ENCODE measurements around the gene SNRK.
A peak's percentile ranks its signal among the peaks of the same experiment; 100 is the strongest.

Gene SNRK

GRCh38 chr3:43327582-43327979, 41.2 kb downstream of the SNRK start:
- Mint-ChIP-seq H3K4me3 (peak overlapping the region; percentile 48 to 54), H3K27me3 (no peaks in the 10 kb centered on the region), H3K36me3 (ENCODE audit: insufficient read depth) (peaks cover 24% of the 10 kb centered on the region), H3K27ac (peak overlapping the region; percentile 79 to 88), H3K9me3 (no peaks in the 10 kb centered on the region), H3K4me1 (ENCODE audit: low read depth in 2 of 2) (peaks cover 39 to 56% of the 10 kb centered on the region in 2 donors)
- no peak for DNase-seq
- ATAC-seq (replicated peaks) = peak; percentile 51

- H3K4me3 Mint-ChIP-seq = peak overlapping the region; percentile 5 to 34
- no peak for ATAC-seq (replicated peaks)
- DNase-seq = no peak
- no peaks in the 10 kb centered on the region for H3K27me3 Mint-ChIP-seq
- peaks cover 39 to 56% of the 10 kb centered on the region in 2 donors for H3K4me1 Mint-ChIP-seq (ENCODE audit: low read depth in 2 of 2)
- H3K36me3 Mint-ChIP-seq (ENCODE audit: insufficient read depth) = peaks cover 31% of the 10 kb centered on the region
- H3K9me3 Mint-ChIP-seq = no peaks in the 10 kb centered on the region
- peak overlapping the region; percentile 58 to 70 for H3K27ac Mint-ChIP-seq
These were observed 42.3 kb downstream of the SNRK start for GRCh38 chr3:43328653-43329052.

GRCh38 chr3:43330981-43331380, 44.6 kb downstream of the SNRK start:
- H3K4me3 Mint-ChIP-seq = no peak overlapping the region
- H3K27ac Mint-ChIP-seq = peak overlapping the region in 1 of 2 donors; percentile 32
- ATAC-seq (replicated peaks) = no peak
- H3K36me3 Mint-ChIP-seq (ENCODE audit: insufficient read depth) = peaks cover 49% of the 10 kb centered on the region
- H3K4me1 Mint-ChIP-seq (ENCODE audit: low read depth in 2 of 2) = peaks cover 29 to 51% of the 10 kb centered on the region in 2 donors
- peaks cover 0 to 5% of the 10 kb centered on the region in 2 donors for H3K9me3 Mint-ChIP-seq
- no peaks in the 10 kb centered on the region for H3K27me3 Mint-ChIP-seq
- no peak for DNase-seq

- peaks cover 28 to 51% of the 10 kb centered on the region in 2 donors for H3K4me1 Mint-ChIP-seq (ENCODE audit: low read depth in 2 of 2)
These were observed 45.0 kb downstream of the SNRK start for GRCh38 chr3:43331381-43331780.

GRCh38 chr3:43334976-43335375, 48.6 kb downstream of the SNRK start:
- Mint-ChIP-seq H3K36me3 (ENCODE audit: insufficient read depth) (peaks cover 80% of the 10 kb centered on the region), H3K9me3 (peaks cover 0 to 12% of the 10 kb centered on the region in 2 donors), H3K4me3 (no peak overlapping the region), H3K27me3 (no peaks in the 10 kb centered on the region), H3K4me1 (ENCODE audit: low read depth in 2 of 2) (peaks cover 9 to 22% of the 10 kb centered on the region in 2 donors), H3K27ac (no peak overlapping the region)
- ATAC-seq (replicated peaks) = no peak
- DNase-seq = no peak

More at GRCh38 chr3:43331381-43331780, 45.0 kb downstream of the SNRK start:
- ATAC-seq (replicated peaks) (no peak), DNase-seq (no peak)
- H3K4me3 Mint-ChIP-seq = no peak overlapping the region
- no peaks in the 10 kb centered on the region for H3K27me3 Mint-ChIP-seq
- peaks cover 53% of the 10 kb centered on the region for H3K36me3 Mint-ChIP-seq (ENCODE audit: insufficient read depth)
- H3K9me3 Mint-ChIP-seq = peaks cover 0 to 8% of the 10 kb centered on the region in 2 donors
- H3K27ac Mint-ChIP-seq = peak overlapping the region; percentile 6 to 32

GRCh38 chr3:43335799-43336198, 49.5 kb downstream of the SNRK start:
- Mint-ChIP-seq H3K27ac (peak overlapping the region; percentile 59 to 90), H3K36me3 (ENCODE audit: insufficient read depth) (peaks cover 86% of the 10 kb centered on the region), H3K4me3 (no peak overlapping the region), H3K27me3 (no peaks in the 10 kb centered on the region), H3K9me3 (peaks cover 0 to 12% of the 10 kb centered on the region in 2 donors), H3K4me1 (ENCODE audit: low read depth in 2 of 2) (peaks cover 10 to 18% of the 10 kb centered on the region in 2 donors)
- no peak for ATAC-seq (replicated peaks)
- DNase-seq = no peak

- no peak overlapping the region for H3K4me3 Mint-ChIP-seq
- ATAC-seq (replicated peaks) = no peak
- H3K36me3 Mint-ChIP-seq (ENCODE audit: insufficient read depth) = peaks cover 96% of the 10 kb centered on the region
- no peaks in the 10 kb centered on the region for H3K27me3 Mint-ChIP-seq
- H3K9me3 Mint-ChIP-seq = peaks cover 0 to 12% of the 10 kb centered on the region in 2 donors
- peaks cover 15 to 27% of the 10 kb centered on the region in 2 donors for H3K4me1 Mint-ChIP-seq (ENCODE audit: low read depth in 2 of 2)
- peak overlapping the region in 1 of 2 donors; percentile 66 for H3K27ac Mint-ChIP-seq
- no peak for DNase-seq
These were observed 52.0 kb downstream of the SNRK start for GRCh38 chr3:43338295-43338694.

GRCh38 chr3:43340403-43340802, 54.1 kb downstream of the SNRK start:
- H3K36me3 Mint-ChIP-seq (ENCODE audit: insufficient read depth) = peaks cover 91% of the 10 kb centered on the region

GRCh38 chr3:43341788-43342187, 55.4 kb downstream of the SNRK start:
- ATAC-seq (replicated peaks) (no peak), DNase-seq (no peak)
- Mint-ChIP-seq H3K9me3 (peaks cover 0 to 2% of the 10 kb centered on the region in 2 donors), H3K27me3 (no peaks in the 10 kb centered on the region), H3K27ac (peak overlapping the region; percentile 77 to 85), H3K4me1 (ENCODE audit: low read depth in 2 of 2) (peaks cover 34 to 52% of the 10 kb centered on the region in 2 donors), H3K4me3 (no peak overlapping the region), H3K36me3 (ENCODE audit: insufficient read depth) (peaks cover 84% of the 10 kb centered on the region)

More at GRCh38 chr3:43340403-43340802, 54.1 kb downstream of the SNRK start:
- DNase-seq = no peak
- Mint-ChIP-seq H3K9me3 (peaks cover 0 to 12% of the 10 kb centered on the region in 2 donors), H3K27me3 (no peaks in the 10 kb centered on the region), H3K4me3 (no peak overlapping the region), H3K27ac (no peak overlapping the region), H3K4me1 (ENCODE audit: low read depth in 2 of 2) (peaks cover 29 to 46% of the 10 kb centered on the region in 2 donors)
- ATAC-seq (replicated peaks) = no peak

- peak overlapping the region; percentile 33 to 54 for H3K4me3 Mint-ChIP-seq
- ATAC-seq (replicated peaks) (peak; percentile 29), DNase-seq (no peak)
- H3K9me3 Mint-ChIP-seq = no peaks in the 10 kb centered on the region
- no peaks in the 10 kb centered on the region for H3K27me3 Mint-ChIP-seq
- H3K27ac Mint-ChIP-seq = peak overlapping the region; percentile 81 to 85
- H3K36me3 Mint-ChIP-seq (ENCODE audit: insufficient read depth) = peaks cover 85% of the 10 kb centered on the region
- peaks cover 44 to 65% of the 10 kb centered on the region in 2 donors for H3K4me1 Mint-ChIP-seq (ENCODE audit: low read depth in 2 of 2)
These were observed 56.8 kb downstream of the SNRK start for GRCh38 chr3:43343185-43343584.

- DNase-seq (no peak), ATAC-seq (replicated peaks) (no peak)
- peak overlapping the region; percentile 33 to 54 for H3K4me3 Mint-ChIP-seq
- no peaks in the 10 kb centered on the region for H3K27me3 Mint-ChIP-seq
- no peaks in the 10 kb centered on the region for H3K9me3 Mint-ChIP-seq
- peaks cover 47 to 71% of the 10 kb centered on the region in 2 donors for H3K4me1 Mint-ChIP-seq (ENCODE audit: low read depth in 2 of 2)
- H3K27ac Mint-ChIP-seq = peak overlapping the region; percentile 81 to 85
- H3K36me3 Mint-ChIP-seq (ENCODE audit: insufficient read depth) = peaks cover 84% of the 10 kb centered on the region
These were observed 57.5 kb downstream of the SNRK start for GRCh38 chr3:43343815-43344214.

GRCh38 chr3:43344520-43344919, 58.2 kb downstream of the SNRK start:
- DNase-seq (no peak), ATAC-seq (replicated peaks) (no peak)
- Mint-ChIP-seq H3K36me3 (ENCODE audit: insufficient read depth) (peaks cover 84% of the 10 kb centered on the region), H3K27ac (peak overlapping the region; percentile 62 to 96), H3K9me3 (no peaks in the 10 kb centered on the region), H3K4me1 (ENCODE audit: low read depth in 2 of 2) (peaks cover 51 to 76% of the 10 kb centered on the region in 2 donors), H3K4me3 (peak overlapping the region; percentile 12 to 29), H3K27me3 (no peaks in the 10 kb centered on the region)

- Mint-ChIP-seq H3K9me3 (no peaks in the 10 kb centered on the region), H3K27me3 (no peaks in the 10 kb centered on the region), H3K36me3 (ENCODE audit: insufficient read depth) (peaks cover 83% of the 10 kb centered on the region), H3K4me3 (peak overlapping the region; percentile 75 to 83), H3K27ac (peak overlapping the region; percentile 96 to 99), H3K4me1 (ENCODE audit: low read depth in 2 of 2) (peaks cover 49 to 71% of the 10 kb centered on the region in 2 donors)
- ATAC-seq (replicated peaks) (no peak), DNase-seq (no peak)
These were observed 58.9 kb downstream of the SNRK start for GRCh38 chr3:43345246-43345645.

- Mint-ChIP-seq H3K4me1 (ENCODE audit: low read depth in 2 of 2) (peaks cover 49 to 71% of the 10 kb centered on the region in 2 donors), H3K27ac (peak overlapping the region; percentile 96 to 99), H3K36me3 (ENCODE audit: insufficient read depth) (peaks cover 81% of the 10 kb centered on the region), H3K27me3 (no peaks in the 10 kb centered on the region), H3K9me3 (no peaks in the 10 kb centered on the region), H3K4me3 (peak overlapping the region; percentile 75 to 83)
- DNase-seq (no peak), ATAC-seq (replicated peaks) (no peak)
These were observed 59.5 kb downstream of the SNRK start for GRCh38 chr3:43345877-43346276.

Measured in effector memory CD8-positive, alpha-beta T cell (primary cell).